H1 (cell line): Measurements from ENCODE around the gene PARP4. TPM values are rescaled to one million over a fixed set of nuclear protein-coding genes. Genes with fewer than 3 reads are reported as not detected.

Source experiments
- CTCF ChIA-PET: fragments of 300-600 bp; sonication (Branson Sonifier 250); formaldehyde crosslinking; loops from one replicate; lab custom pipeline; 2021; ENCODE audit not compliant: partially characterized antibody; lab: Charles Lee
- POLR2A ChIA-PET: fragments of 300-600 bp; sonication (Branson Sonifier 250); formaldehyde crosslinking; loops from one replicate; lab custom pipeline; 2021; ENCODE audit warnings: inconsistent platforms; ENCODE audit not compliant: partially characterized antibody; lab: Charles Lee
- DNase-seq, 2 experiments: peaks; one replicate each; pipeline versions ENCODE4 v3.0.0 to v3.0.0-alpha.2; 2010 to 2022; ENCODE audit warnings: low spot score in 2 of 2, low read depth in 1 of 2, mixed read lengths in 1 of 2
- FAIRE-seq: peaks from 2 replicates; lab custom pipeline; 2011; peaks lifted over from hg19 to GRCh38; lab: Jason Lieb, UNC
- H2AFZ ChIP-seq: 2 replicates; pipeline ENCODE4 v1.8.1; 2012; ENCODE audit warnings: low read length, inconsistent platforms
- H2AK5ac ChIP-seq: 2 replicates; pipeline ENCODE4 v1.6.1; 2013; ENCODE audit warnings: low read depth, low read length
- H2BK120ac ChIP-seq: replicated peaks from 2 replicates; pipeline ENCODE3; 2013; ENCODE audit warnings: low read depth, low read length, inconsistent platforms
- H2BK12ac ChIP-seq: 2 replicates; pipeline ENCODE4 v1.6.1; 2013; ENCODE audit warnings: low read depth, low read length
- H2BK15ac ChIP-seq: 2 replicates; pipeline ENCODE4 v1.6.1; 2013; ENCODE audit warnings: low read length
- H2BK20ac ChIP-seq: 2 replicates; pipeline ENCODE4 v1.6.1; 2013; ENCODE audit warnings: low read length
- H2BK5ac ChIP-seq: 2 replicates; pipeline ENCODE4 v1.6.1; 2013; ENCODE audit warnings: low read depth, low read length
- H3K14ac ChIP-seq: 2 replicates; pipeline ENCODE4 v1.6.1; 2013; ENCODE audit warnings: inconsistent platforms; ENCODE audit not compliant: insufficient read length
- H3K18ac ChIP-seq: 2 replicates; pipeline ENCODE4 v1.6.1; 2013; ENCODE audit warnings: low read length; ENCODE audit errors: extremely low read depth
- H3K23ac ChIP-seq: 2 replicates; pipeline ENCODE4 v1.6.1; 2013; ENCODE audit warnings: inconsistent platforms; ENCODE audit not compliant: insufficient read length
- H3K23me2 ChIP-seq: 2 replicates; pipeline ENCODE4 v1.6.1; 2013; ENCODE audit warnings: low read depth, low read length
- H3K27ac ChIP-seq: 2 replicates; pipeline ENCODE4 v1.6.1; 2011; ENCODE audit warnings: low read depth, low read length, inconsistent platforms
- H3K27me3 ChIP-seq, 4 experiments: replicated peaks in 1 of 4; 1 replicate in 1 of 4; 2 replicates in 3 of 4; pipeline versions ENCODE4 v1.6.1 to v1.8.1; 2011 to 2013; ENCODE audit warnings: low read length in 3 of 4, mild to moderate bottlenecking in 3 of 4, inconsistent platforms in 2 of 4, mixed read lengths in 2 of 4, moderate library complexity in 1 of 4; ENCODE audit not compliant: control insufficient read depth in 3 of 4, insufficient read depth in 3 of 4; ENCODE audit errors: extremely low read depth in 1 of 4
- H3K36me3 ChIP-seq, 4 experiments: 2 replicates each; pipeline versions ENCODE4 v1.6.1 to v1.8.1; 2011 to 2013; ENCODE audit warnings: mild to moderate bottlenecking in 4 of 4, low read length in 3 of 4, moderate library complexity in 2 of 4, control low read depth in 1 of 4, inconsistent platforms in 1 of 4; ENCODE audit not compliant: insufficient read depth in 4 of 4, control insufficient read depth in 2 of 4
- H3K4ac ChIP-seq: replicated peaks from 2 replicates; pipeline ENCODE3; 2013; ENCODE audit warnings: low read length, low read depth, mixed read lengths, inconsistent platforms; ENCODE audit not compliant: insufficient read length
- H3K4me1 ChIP-seq, 4 experiments: replicated peaks in 1 of 4; 1 replicate in 1 of 4; 2 replicates in 3 of 4; pipeline versions ENCODE4 v1.6.1 to v1.8.1; 2011 to 2013; ENCODE audit warnings: low read length in 3 of 4, inconsistent platforms in 2 of 4, mixed read lengths in 1 of 4; ENCODE audit not compliant: insufficient read depth in 4 of 4, control insufficient read depth in 3 of 4
- H3K4me2 ChIP-seq, 2 experiments: 2 replicates each; pipeline versions ENCODE4 v1.6.1 to v1.8.1; 2011 to 2013; ENCODE audit warnings: low read depth in 2 of 2, low read length in 2 of 2, control low read depth in 1 of 2, inconsistent platforms in 1 of 2, mild to moderate bottlenecking in 1 of 2; ENCODE audit not compliant: insufficient read depth in 1 of 2
- H3K4me3 ChIP-seq, 4 experiments: fragments of 200-600, 300-600 bp in 1 of 4; sonication (generic), shearing (Covaris generic), sonication (Bioruptor Twin) in 1 of 4; 2 replicates each; pipeline versions ENCODE4 v1.5.1 to v1.8.1; 2011 to 2016; ENCODE audit warnings: low read length in 4 of 4, low read depth in 3 of 4, control low read depth in 2 of 4, inconsistent platforms in 2 of 4, mild to moderate bottlenecking in 2 of 4, mixed read lengths in 1 of 4, moderate library complexity in 1 of 4; ENCODE audit not compliant: insufficient read depth in 2 of 4; ENCODE audit errors: extremely low read depth in 1 of 4
- H3K56ac ChIP-seq: replicated peaks from 2 replicates; pipeline ENCODE3; 2013; ENCODE audit warnings: low read depth, mild to moderate bottlenecking, mixed read lengths, low read length, inconsistent platforms; ENCODE audit not compliant: insufficient read length
- H3K79me1 ChIP-seq: 2 replicates; pipeline ENCODE4 v1.6.1; 2013; ENCODE audit warnings: low read depth, low read length, control low read depth
- H3K79me2 ChIP-seq, 2 experiments: 2 replicates each; pipeline versions ENCODE4 v1.6.1 to v1.8.1; 2012 to 2013; ENCODE audit warnings: low read length in 2 of 2, mild to moderate bottlenecking in 2 of 2, inconsistent platforms in 1 of 2; ENCODE audit not compliant: insufficient read depth in 2 of 2, control insufficient read depth in 1 of 2
- H3K9ac ChIP-seq, 4 experiments: replicated peaks in 1 of 4; 1 replicate in 1 of 4; 2 replicates in 3 of 4; pipeline versions ENCODE4 v1.6.1 to v1.8.1; 2011 to 2013; ENCODE audit warnings: low read depth in 3 of 4, low read length in 3 of 4, control low read depth in 2 of 4, mild to moderate bottlenecking in 2 of 4, moderate library complexity in 2 of 4, inconsistent platforms in 1 of 4; ENCODE audit errors: extremely low read depth in 1 of 4
- H3K9me3 ChIP-seq, 2 experiments: 2 replicates each; pipeline versions ENCODE4 v1.6.1 to v1.8.1; 2012 to 2013; ENCODE audit warnings: mild to moderate bottlenecking in 2 of 2, moderate library complexity in 2 of 2, control low read depth in 1 of 2, inconsistent platforms in 1 of 2, low read depth in 1 of 2, low read length in 1 of 2, mixed read lengths in 1 of 2; ENCODE audit not compliant: insufficient read depth in 2 of 2
- H4K20me1 ChIP-seq, 2 experiments: replicated peaks in 1 of 2; 2 replicates each; pipeline versions ENCODE3 to v1.8.1; 2011 to 2013; ENCODE audit warnings: inconsistent platforms in 2 of 2, low read length in 2 of 2, mild to moderate bottlenecking in 1 of 2; ENCODE audit not compliant: insufficient read depth in 2 of 2, control insufficient read depth in 1 of 2
- H4K5ac ChIP-seq: 2 replicates; pipeline ENCODE4 v1.6.1; 2013; ENCODE audit warnings: low read length, low read depth, mixed read lengths, inconsistent platforms; ENCODE audit not compliant: insufficient read length
- H4K8ac ChIP-seq: 2 replicates; pipeline ENCODE4 v1.8.0; 2013; ENCODE audit warnings: mild to moderate bottlenecking, moderate library complexity, low read length, inconsistent platforms; ENCODE audit not compliant: insufficient read depth; ENCODE audit errors: extremely low read depth
- H4K91ac ChIP-seq: replicated peaks from 2 replicates; pipeline ENCODE3; 2013; ENCODE audit warnings: low read length, mixed read lengths, inconsistent platforms; ENCODE audit not compliant: insufficient read length
- HDAC6 ChIP-seq: IDR thresholded peaks from one replicate; pipeline ENCODE4 v1.7.1; 2012; ENCODE audit warnings: low read depth, mild to moderate bottlenecking, inconsistent platforms, low read length, moderate library complexity
- MAFK ChIP-seq: IDR thresholded peaks from 2 replicates; pipeline ENCODE4 v1.6.1; 2012; ENCODE audit warnings: low read depth, mild to moderate bottlenecking, improper control_type of control experiment, low read length
- WGBS, 2 experiments: shearing (Covaris generic) in 1 of 2; methylation state at CpG; one replicate each; pipeline versions ENCODE4 v1.1.6 to v1.1.7; 2013 to 2015; ENCODE audit warnings: low lambda C conversion rate in 2 of 2, mixed read lengths in 2 of 2, inconsistent platforms in 1 of 2, low coverage in 1 of 2, missing lambda C conversion rate in 1 of 2; ENCODE audit not compliant: insufficient replicate concordance in 2 of 2, insufficient coverage in 1 of 2, insufficient read length in 1 of 2; ENCODE audit errors: extremely low coverage in 1 of 2, missing lambda C conversion rate in 1 of 2; 5-methylcytosine and 5-hydroxymethylcytosine counted together
- polyA plus RNA-seq, 7 experiments: library from polyadenylated mRNA; depleted of rRNA in 3 of 7; stranded (reverse) in 5 of 7; unstranded in 2 of 7; fragments of >200 nt in 5 of 7; fragments of 200-250 nt in 2 of 7; gene quantifications; 1 replicate in 5 of 7; 2 replicates in 1 of 7; 4 replicates in 1 of 7; pipeline versions ENCODE4 v1.2.1 to v1.2.3, GENCODE V29; 2011 to 2013; ENCODE audit warnings: missing spikeins in 2 of 7, mixed read lengths in 2 of 7
- total RNA-seq: library from RNA; stranded (reverse); fragmentation: NEBNext Ultra II Directional; extraction: Animal tissue kit (Norgen Biotek cat#: 25700); gene quantifications from 2 replicates; pipeline ENCODE4 v1.2.1, GENCODE V29; 2021
- TF ChIP-seq, protein P1 (sequence below): IDR thresholded peaks from 2 replicates; pipeline ENCODE4 v1.6.1; 2012; ENCODE audit warnings: inconsistent platforms
- TF ChIP-seq, protein P2 (sequence below): IDR thresholded peaks from 2 replicates; pipeline ENCODE4 v1.6.1; 2011; ENCODE audit warnings: low read length, improper control_type of control experiment

The PARP4 gene
- total and polyA plus RNA-seq, 2 of the 8 experiments (the other 6 are each of a cell fraction or from before 2014, with no cell fraction given), result 22.2 to 40.3 TPM

DNA sequence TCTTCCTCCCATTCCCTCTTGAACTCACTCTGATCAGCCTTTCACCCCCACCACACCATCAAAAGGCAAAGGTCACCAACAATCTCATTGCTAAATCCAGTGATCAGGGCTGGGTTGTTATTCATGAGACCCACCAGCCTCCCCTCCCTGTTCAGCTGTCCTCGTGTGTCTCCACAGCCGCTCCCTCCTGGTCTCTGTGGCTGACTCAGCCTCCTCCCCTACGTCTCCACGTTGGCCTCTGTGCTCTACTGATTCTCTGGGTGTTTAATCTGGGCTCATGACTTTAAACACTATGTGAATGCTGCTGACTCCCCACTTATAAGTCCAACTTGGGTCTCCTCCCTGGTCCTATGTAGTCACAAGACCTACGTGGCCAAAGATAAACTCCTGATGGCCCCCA lies 38.9 kb downstream of the PARP4 start:
- no peak overlapping the region for H3K4me3 ChIP-seq
- no peak overlapping the region for H3K56ac ChIP-seq
- no peaks in the 10 kb centered on the region for H4K20me1 ChIP-seq
- no peak overlapping the region for H4K91ac ChIP-seq
- no peaks in the 10 kb centered on the region for H3K9me3 ChIP-seq
- H2BK12ac ChIP-seq, result no peak overlapping the region
- TF ChIP-seq, protein P1, sequence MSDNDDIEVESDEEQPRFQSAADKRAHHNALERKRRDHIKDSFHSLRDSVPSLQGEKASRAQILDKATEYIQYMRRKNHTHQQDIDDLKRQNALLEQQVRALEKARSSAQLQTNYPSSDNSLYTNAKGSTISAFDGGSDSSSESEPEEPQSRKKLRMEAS, result no peak
- TF ChIP-seq MAFK (no peak), HDAC6 (no peak)
- TF ChIP-seq, protein P2, sequence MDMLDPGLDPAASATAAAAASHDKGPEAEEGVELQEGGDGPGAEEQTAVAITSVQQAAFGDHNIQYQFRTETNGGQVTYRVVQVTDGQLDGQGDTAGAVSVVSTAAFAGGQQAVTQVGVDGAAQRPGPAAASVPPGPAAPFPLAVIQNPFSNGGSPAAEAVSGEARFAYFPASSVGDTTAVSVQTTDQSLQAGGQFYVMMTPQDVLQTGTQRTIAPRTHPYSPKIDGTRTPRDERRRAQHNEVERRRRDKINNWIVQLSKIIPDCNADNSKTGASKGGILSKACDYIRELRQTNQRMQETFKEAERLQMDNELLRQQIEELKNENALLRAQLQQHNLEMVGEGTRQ, result no peak
- no peak overlapping the region for H3K27ac ChIP-seq
- no peaks in the 10 kb centered on the region for H3K27me3 ChIP-seq
- H3K23ac ChIP-seq, result no peak overlapping the region
- H3K18ac ChIP-seq, result no peak overlapping the region
- H4K8ac ChIP-seq, result no peak overlapping the region
- ChIA-PET POLR2A (no interaction called here), CTCF (interaction anchor here (0.6 kb wide), 1 partner anchor 640 kb away, joined by 3 read pairs; no protein-coding TSS in a partner anchor)
- DNase-seq (no peak), FAIRE-seq (no peak)
- H3K79me1 ChIP-seq, result no peaks in the 10 kb centered on the region
- H3K79me2 ChIP-seq, result no peaks in the 10 kb centered on the region
- H2AK5ac ChIP-seq, result no peak overlapping the region
- no peak overlapping the region for H3K4me2 ChIP-seq
- H2BK20ac ChIP-seq, result no peak overlapping the region
- WGBS, 2 experiments, result 84% methylated on average over 5 of the region's 5 CpGs; no CpG with 5 or more reads in 1 of the 2 experiments
- H3K14ac ChIP-seq, result no peak overlapping the region
- H4K5ac ChIP-seq, result no peak overlapping the region
- H3K4ac ChIP-seq, result no peak overlapping the region
- no peak overlapping the region for H2AFZ ChIP-seq
- peaks cover 1 to 37% (median 19%) of the 10 kb centered on the region in 4 experiments; a peak in 7 of 8 replicates for H3K36me3 ChIP-seq
- H3K4me1 ChIP-seq, result no peaks in the 10 kb centered on the region
- no peak overlapping the region for H2BK15ac ChIP-seq
- no peak overlapping the region for H2BK5ac ChIP-seq
- H3K23me2 ChIP-seq, result no peaks in the 10 kb centered on the region
- no peak overlapping the region for H2BK120ac ChIP-seq
- no peak overlapping the region for H3K9ac ChIP-seq
